Stimulated activated memory B cell treated with anti-CD40 and anti-IgM and Interleukin-4, amounts not matched to agents 10 μg/mL and 1 μg/mL and 100 μg/mL, for 72 hours (primary cell): ENCODE data around the gene SCN8A.
"Not testable (repeated sequence)": the region's sequence is repeated elsewhere in the genome, so short reads cannot be mapped to it uniquely, and the experiment has no call there.

Experiments used
- ATAC-seq: fragments of 150-1000 bp; cut with Tn5 transposase; 2 replicates; pipeline ENCODE4 v1.10.0; 2021
- H3K27ac Mint-ChIP-seq: one replicate; pipeline ENCODE4 v1.8.0; 2022; ENCODE audit warnings: mild to moderate bottlenecking, mixed read lengths
- H3K27me3 Mint-ChIP-seq: one replicate; pipeline ENCODE4 v1.8.0; 2022; ENCODE audit warnings: mixed read lengths
- H3K36me3 Mint-ChIP-seq: one replicate; pipeline ENCODE4 v1.8.0; 2022; ENCODE audit warnings: mixed read lengths
- H3K4me1 Mint-ChIP-seq: one replicate; pipeline ENCODE4 v1.8.0; 2022; ENCODE audit warnings: mixed read lengths
- H3K4me3 Mint-ChIP-seq: one replicate; pipeline ENCODE4 v1.8.0; 2022; ENCODE audit warnings: mild to moderate bottlenecking, moderate library complexity, mixed read lengths
- H3K9me3 Mint-ChIP-seq: one replicate; pipeline ENCODE4 v1.8.0; 2022; ENCODE audit warnings: mixed read lengths

SCN8A gene

DNA sequence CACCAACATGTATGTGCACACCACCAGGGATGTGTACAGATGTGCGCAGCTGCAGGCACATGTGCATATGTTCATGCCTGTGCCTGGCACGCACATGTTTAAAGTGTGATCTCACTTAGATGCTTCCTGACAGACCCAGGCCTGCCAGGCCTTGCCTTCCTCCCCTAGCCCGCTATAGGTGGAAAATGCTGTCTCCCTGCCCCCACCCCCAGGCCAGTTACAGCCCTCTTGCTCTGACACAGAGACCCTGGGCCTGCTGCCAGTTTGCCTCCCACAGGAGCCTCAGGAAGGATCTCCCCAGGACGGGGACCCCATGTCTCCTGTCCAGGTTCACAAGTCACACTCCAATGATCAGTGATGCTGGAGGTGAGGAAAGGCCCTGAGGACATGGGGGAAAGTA is 235.8 kb downstream of the SCN8A start:
- peaks cover 50% of the 10 kb centered on the region for H3K27me3 Mint-ChIP-seq
- no peaks in the 10 kb centered on the region for H3K9me3 Mint-ChIP-seq
- no peaks in the 10 kb centered on the region for H3K36me3 Mint-ChIP-seq
- no peak overlapping the region for H3K27ac Mint-ChIP-seq
- H3K4me1 Mint-ChIP-seq = peaks cover 11% of the 10 kb centered on the region
- ATAC-seq = no peak
- no peak overlapping the region for H3K4me3 Mint-ChIP-seq

DNA sequence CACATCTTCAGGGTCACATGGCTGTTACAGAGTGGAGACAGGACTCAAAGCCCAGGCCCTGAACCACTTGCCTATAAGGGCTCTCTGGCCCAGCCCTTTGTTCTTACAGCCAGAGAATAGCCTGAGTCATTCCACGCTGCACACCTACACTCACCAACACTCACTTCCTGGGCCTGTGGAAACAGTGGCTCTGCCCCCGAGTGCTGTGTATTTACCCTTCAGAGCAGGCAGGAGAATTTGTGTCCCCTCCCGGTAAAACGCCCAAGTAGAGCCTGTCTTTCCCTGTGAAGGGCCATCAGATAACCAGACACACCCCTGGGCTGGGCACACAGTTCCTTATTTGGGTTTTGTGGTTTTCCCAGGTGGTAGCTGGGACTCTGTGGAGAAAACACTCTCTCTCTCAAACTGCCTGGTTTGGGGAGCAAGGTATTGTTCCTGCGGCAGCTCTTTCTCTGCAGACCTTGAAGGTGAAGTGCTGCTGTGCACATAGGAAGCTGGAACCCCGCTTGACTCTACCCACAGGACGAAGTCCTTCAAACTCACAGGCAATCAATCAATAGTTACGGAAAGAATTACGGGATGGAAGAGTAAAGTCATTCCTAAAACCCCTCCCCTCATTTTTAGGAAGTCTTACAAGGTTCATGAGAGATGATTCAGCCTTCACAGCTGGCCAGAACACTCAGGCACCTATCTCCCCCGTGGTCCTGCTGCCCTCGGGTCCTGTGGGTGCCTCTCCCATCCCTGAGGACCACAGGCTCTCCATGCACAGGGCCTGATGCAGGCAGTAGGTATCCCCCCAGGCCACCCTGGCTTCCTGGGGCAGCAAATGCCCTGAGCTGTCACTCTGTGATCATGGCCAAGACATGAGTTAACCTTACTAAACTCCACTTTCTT is 237.1 kb downstream of the SCN8A start:
- no peak overlapping the region for H3K27ac Mint-ChIP-seq
- H3K4me3 Mint-ChIP-seq = no peak overlapping the region
- ATAC-seq = peak; percentile 75
- H3K9me3 Mint-ChIP-seq = no peaks in the 10 kb centered on the region
- no peaks in the 10 kb centered on the region for H3K36me3 Mint-ChIP-seq
- H3K4me1 Mint-ChIP-seq = peaks cover 21% of the 10 kb centered on the region
- peaks cover 63% of the 10 kb centered on the region for H3K27me3 Mint-ChIP-seq

DNA sequence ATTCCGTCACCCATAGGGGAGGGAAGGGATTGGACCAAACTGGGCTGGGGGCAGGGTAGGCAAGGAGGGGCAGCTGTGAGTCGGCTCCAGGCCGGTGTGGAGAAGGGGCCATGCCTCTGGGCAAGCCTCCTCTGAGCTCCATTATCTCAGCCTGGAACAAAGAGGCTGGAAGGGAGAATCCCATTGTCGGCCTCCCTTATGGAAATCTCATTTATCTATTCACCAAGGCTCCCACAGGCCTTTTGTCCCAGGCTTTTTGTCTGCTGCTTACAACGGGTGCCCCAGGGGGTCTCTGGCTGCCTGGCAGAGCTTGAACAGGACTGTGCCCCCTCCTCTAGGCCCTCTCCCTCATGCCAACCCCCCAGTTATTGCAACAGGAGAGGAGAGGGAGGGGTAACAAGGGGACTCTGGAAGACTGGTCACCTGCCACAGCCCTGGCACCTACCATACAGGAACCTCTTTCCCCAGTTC is 238.0 kb downstream of the SCN8A start:
- Mint-ChIP-seq H3K4me3 (no peak overlapping the region), H3K27me3 (peaks cover 72% of the 10 kb centered on the region), H3K27ac (no peak overlapping the region), H3K9me3 (no peaks in the 10 kb centered on the region), H3K4me1 (peaks cover 23% of the 10 kb centered on the region), H3K36me3 (no peaks in the 10 kb centered on the region)
- ATAC-seq = no peak

DNA sequence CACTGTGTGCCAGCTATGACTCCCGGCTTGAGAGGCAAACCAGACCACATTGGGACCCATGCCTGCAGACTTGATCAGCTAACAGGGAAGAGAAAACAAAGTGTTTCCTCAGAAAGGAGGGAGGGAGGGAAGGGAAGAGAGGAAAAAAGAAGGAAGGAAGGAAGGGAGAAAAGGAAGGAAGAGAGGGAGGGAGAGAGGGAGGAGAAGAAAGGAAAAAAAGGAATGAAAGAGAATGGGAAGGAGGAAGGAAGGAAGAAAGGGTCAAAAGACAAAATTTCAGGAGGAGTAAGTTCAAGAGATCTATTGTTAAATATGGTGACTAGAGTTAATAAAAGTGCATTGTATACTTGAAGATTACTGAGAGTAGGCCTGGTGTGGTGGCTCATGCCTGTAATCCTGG is 238.6 kb downstream of the SCN8A start:
- H3K4me3 Mint-ChIP-seq = no peak overlapping the region
- H3K4me1 Mint-ChIP-seq = peaks cover 23% of the 10 kb centered on the region
- no peak for ATAC-seq
- H3K27ac Mint-ChIP-seq = no peak overlapping the region
- H3K27me3 Mint-ChIP-seq = peaks cover 77% of the 10 kb centered on the region
- H3K36me3 Mint-ChIP-seq = no peaks in the 10 kb centered on the region
- H3K9me3 Mint-ChIP-seq = no peaks in the 10 kb centered on the region

DNA sequence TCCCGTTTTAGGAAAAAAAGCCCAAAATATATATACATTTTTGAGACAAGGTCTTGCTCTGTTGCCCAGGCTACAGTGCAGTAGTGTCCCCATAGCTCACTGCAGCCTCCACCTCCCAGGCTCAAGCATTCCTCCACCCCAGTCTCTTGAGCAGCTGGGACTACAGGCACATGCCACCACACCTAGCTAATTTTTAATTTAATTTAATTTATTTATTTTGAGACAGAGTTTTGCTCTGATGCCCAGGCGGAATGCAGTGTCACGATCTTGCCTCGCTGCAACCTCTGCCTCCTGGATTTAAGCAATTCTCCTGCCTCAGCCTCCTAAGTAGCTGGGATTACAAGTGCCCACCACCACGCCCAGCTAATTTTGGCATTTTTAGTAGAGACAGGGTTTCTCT is 240.8 kb downstream of the SCN8A start:
- H3K27ac Mint-ChIP-seq, H3K36me3 Mint-ChIP-seq, ATAC-seq, H3K4me3 Mint-ChIP-seq, H3K9me3 Mint-ChIP-seq: not testable (repeated sequence)
- Mint-ChIP-seq H3K4me1 (peaks cover 23% of the 10 kb centered on the region), H3K27me3 (peaks cover 61% of the 10 kb centered on the region)

DNA sequence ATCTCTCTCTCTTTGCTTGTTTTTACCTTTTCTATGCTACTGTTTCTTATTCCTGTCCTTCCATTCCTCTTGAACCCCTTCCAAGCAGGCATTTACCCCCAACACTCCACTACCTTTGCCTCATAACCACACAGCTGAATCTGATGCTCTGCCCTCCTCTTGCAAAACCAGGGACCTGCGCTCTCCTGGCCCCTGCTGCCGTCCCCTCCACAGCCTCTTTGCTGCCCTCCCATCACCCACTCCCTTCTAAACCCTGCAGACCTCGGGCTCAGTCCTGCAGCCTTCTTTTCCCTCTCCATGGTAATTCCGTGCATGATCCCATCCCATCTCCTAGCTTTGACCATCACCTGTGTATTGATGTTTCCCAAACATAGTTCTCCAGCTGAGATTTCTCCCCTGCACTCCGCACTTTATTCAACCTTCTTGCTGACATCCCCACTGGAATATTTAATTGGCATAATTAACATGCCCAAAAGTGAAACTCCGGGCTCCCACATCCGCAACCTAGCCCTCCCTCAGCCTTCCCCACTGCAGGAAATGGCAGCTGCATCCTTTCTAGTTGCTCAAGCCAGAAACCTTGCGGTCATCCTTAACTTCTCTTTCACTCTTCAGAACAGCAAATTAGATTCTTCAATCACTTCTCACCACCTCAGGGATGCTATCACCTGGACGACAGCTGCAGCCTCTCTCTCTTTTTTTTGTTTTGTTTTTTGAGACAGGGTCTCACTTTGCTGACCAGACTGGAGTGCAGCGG is 241.5 kb downstream of the SCN8A start:
- peaks cover 68% of the 10 kb centered on the region for H3K27me3 Mint-ChIP-seq
- H3K9me3 Mint-ChIP-seq = no peaks in the 10 kb centered on the region
- no peak for ATAC-seq
- peaks cover 23% of the 10 kb centered on the region for H3K4me1 Mint-ChIP-seq
- H3K4me3 Mint-ChIP-seq = no peak overlapping the region
- H3K36me3 Mint-ChIP-seq = no peaks in the 10 kb centered on the region
- no peak overlapping the region for H3K27ac Mint-ChIP-seq

DNA sequence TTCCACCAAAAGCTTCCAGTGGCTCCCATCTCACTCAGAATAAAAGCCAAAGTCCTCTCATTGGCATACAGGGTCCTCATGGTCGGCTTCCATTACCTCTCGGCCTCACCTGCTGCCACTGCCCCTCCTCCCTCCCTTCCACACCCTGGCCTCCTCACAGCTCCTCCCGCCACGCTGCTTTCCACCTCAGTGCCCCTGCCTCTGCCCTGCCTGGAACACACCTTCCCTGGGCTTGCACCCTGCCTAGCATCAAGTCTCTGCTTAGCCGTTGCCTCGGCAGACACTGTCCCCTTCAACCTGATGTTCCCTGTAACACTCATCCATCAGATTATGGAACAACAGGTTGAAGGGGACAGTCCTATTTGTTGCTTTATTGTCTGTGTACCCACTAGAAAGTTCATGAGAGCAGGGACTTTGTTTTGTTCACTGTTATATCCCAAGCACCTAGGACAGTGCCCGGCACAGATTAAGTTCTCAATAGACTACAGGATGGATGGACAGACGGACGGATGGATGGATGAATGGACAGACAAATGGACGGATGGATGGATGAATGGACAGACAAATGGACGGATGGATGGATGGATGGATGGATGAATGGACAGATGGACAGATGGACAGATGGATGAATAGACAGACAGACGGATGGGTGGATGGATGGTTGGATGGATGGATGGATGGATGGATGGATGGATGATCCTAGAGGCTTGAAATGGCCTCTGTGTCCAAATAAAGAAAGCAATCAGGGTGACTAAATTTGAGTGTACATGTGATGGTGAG is 242.6 kb downstream of the SCN8A start:
- Mint-ChIP-seq H3K4me3 (no peak overlapping the region), H3K9me3 (no peaks in the 10 kb centered on the region), H3K36me3 (no peaks in the 10 kb centered on the region), H3K27me3 (peaks cover 66% of the 10 kb centered on the region), H3K4me1 (peaks cover 13% of the 10 kb centered on the region), H3K27ac (no peak overlapping the region)
- no peak for ATAC-seq

DNA sequence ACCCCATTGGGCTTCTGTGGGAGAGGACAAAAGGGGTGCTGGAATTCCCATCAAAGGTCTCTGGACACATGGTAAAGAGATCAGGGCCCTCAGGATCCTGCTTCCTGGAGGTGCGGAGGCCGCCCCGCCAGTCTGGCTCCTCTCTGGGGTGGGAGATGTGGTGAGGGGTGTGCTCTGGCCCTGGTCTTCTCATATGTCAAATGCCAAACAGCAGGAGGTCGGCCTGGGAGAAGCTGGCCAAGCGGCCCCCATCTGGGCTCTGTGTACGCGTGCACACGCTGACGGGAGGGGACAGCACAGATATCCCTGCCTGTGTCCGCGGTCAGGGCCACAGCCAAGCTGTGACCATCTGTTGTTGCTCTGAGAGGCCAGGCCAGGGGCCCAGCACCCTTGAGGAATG is 243.4 kb downstream of the SCN8A start:
- no peaks in the 10 kb centered on the region for H3K36me3 Mint-ChIP-seq
- H3K9me3 Mint-ChIP-seq = no peaks in the 10 kb centered on the region
- H3K27me3 Mint-ChIP-seq = peaks cover 66% of the 10 kb centered on the region
- no peak for ATAC-seq
- H3K27ac Mint-ChIP-seq = no peak overlapping the region
- H3K4me1 Mint-ChIP-seq = peaks cover 11% of the 10 kb centered on the region
- no peak overlapping the region for H3K4me3 Mint-ChIP-seq

DNA sequence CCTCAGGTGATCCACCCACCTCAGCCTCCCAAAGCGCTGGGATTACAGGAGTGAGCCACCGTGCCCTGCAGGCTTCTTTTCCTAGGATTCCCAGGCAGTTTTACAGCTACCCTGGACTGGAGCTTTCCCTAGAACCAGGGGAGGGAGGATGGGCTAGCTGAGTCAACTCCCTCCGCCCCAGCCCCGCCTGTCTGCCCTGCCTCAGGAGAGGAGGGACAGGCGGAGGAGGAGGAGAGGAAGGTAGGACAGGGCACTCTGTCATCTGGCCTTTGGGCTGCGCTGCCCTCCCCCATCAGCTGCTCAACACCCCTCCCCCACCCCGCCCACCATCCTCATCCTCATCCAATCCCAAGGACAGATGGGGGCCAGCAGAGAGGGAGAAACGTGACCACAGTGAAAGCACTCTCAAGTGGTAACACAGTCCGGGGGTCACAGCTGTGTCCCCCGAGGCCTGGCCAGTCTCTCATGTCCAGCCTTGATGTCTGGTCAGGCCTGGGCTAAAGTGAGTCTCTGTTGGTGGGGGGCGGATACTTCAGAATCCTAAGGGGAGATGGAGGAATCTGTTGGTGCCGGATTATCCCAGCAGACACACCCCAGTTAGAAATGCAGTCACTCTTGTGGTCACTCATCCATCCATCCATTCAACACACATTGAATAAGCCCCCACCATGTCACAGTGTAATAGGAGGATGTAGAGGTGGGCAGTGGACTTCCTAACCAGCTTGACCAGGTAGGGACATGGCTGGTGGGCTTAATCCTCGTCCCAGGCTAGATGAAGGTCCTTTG is 245.2 kb downstream of the SCN8A start:
- ATAC-seq = no peak
- H3K27me3 Mint-ChIP-seq = peaks cover 69% of the 10 kb centered on the region
- H3K27ac Mint-ChIP-seq = no peak overlapping the region
- H3K9me3 Mint-ChIP-seq = no peaks in the 10 kb centered on the region
- peaks cover 11% of the 10 kb centered on the region for H3K4me1 Mint-ChIP-seq
- H3K36me3 Mint-ChIP-seq = no peaks in the 10 kb centered on the region
- no peak overlapping the region for H3K4me3 Mint-ChIP-seq

DNA sequence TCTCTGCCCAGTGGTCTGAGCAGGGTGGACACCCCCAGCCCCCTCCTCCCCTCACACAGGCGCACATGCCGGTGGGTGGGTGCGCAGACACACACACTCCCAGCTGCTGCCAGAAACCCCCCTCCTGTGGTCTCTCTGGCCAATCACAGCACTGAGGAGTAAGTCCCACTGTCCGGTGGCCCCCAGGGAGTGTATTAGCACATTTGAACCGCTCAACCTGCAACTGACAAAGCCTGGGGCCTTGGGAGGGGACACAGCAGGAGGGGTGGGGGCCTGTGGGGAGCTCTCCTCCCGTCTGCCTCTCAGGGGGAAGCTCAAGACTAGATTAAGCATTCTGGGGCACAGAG is 245.8 kb downstream of the SCN8A start:
- H3K27ac Mint-ChIP-seq = no peak overlapping the region
- no peaks in the 10 kb centered on the region for H3K9me3 Mint-ChIP-seq
- H3K36me3 Mint-ChIP-seq = no peaks in the 10 kb centered on the region
- no peak overlapping the region for H3K4me3 Mint-ChIP-seq
- ATAC-seq = no peak
- peaks cover 11% of the 10 kb centered on the region for H3K4me1 Mint-ChIP-seq
- peaks cover 71% of the 10 kb centered on the region for H3K27me3 Mint-ChIP-seq

DNA sequence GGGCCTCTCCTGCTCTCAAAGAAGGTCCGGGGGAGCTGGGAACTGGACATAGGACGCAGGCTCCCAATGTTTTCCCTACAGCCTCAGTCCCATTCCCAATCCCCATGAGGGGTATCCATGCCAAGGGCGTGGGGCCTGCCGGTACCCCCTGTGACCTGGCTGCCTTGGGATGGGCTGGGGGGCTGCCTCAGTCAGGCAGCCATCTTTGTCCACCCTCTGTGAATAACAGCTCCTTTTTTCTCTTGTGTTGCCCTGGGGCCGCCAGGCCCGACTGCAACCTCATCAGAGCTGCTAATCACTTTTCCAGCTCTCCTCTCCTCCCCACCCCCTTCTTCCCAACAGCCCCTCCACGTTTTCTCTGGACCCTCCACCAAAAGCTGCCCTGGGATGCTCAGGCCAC is 246.3 kb downstream of the SCN8A start:
- Mint-ChIP-seq H3K27me3 (peaks cover 71% of the 10 kb centered on the region), H3K36me3 (no peaks in the 10 kb centered on the region), H3K4me3 (no peak overlapping the region), H3K9me3 (no peaks in the 10 kb centered on the region), H3K27ac (no peak overlapping the region), H3K4me1 (peaks cover 10% of the 10 kb centered on the region)
- ATAC-seq = no peak

DNA sequence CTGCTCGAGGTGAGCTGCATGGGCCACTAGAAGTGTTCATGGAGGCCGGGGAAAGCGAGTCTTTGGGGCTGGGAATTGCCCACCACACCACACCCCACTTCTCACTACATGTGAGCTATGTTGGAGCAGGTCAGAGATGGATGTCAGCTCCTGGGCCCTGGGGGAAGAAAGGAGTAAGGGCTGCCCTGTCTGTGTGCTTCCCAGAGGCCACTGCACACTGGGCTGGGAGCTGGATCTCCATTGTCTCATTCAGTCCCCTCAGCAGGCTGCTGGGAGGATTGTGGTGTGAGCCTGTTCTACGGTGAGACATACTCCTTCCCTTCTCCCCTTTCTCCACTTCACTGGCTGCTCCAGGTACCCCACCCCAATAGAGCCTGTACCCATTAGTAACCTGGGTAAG is 247.0 kb downstream of the SCN8A start:
- Mint-ChIP-seq H3K4me1 (peaks cover 3% of the 10 kb centered on the region), H3K36me3 (no peaks in the 10 kb centered on the region), H3K9me3 (no peaks in the 10 kb centered on the region), H3K4me3 (no peak overlapping the region), H3K27me3 (peaks cover 71% of the 10 kb centered on the region), H3K27ac (no peak overlapping the region)
- ATAC-seq = no peak

DNA sequence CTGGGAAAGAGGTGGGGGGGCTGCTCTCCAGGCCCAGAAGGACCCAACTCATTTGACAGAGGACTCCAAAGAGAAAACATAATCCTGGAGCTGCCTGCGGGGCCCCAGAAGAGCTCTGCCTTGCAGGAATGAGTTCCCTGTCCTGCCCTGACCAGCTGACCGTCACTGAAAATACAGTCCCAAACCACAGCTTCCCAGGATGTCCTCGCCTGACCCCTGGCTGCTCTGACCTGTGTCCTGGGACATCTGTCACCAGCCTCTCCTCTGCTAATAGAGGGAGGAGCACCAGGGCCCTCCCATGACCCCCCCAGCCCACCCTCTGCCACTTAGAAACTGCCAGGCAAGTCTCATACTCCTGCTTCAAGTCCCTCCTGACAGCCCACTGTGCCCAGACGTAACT is 247.7 kb downstream of the SCN8A start:
- no peaks in the 10 kb centered on the region for H3K4me1 Mint-ChIP-seq
- ATAC-seq = no peak
- H3K4me3 Mint-ChIP-seq = no peak overlapping the region
- no peaks in the 10 kb centered on the region for H3K36me3 Mint-ChIP-seq
- H3K27me3 Mint-ChIP-seq = peaks cover 71% of the 10 kb centered on the region
- no peak overlapping the region for H3K27ac Mint-ChIP-seq
- H3K9me3 Mint-ChIP-seq = no peaks in the 10 kb centered on the region

DNA sequence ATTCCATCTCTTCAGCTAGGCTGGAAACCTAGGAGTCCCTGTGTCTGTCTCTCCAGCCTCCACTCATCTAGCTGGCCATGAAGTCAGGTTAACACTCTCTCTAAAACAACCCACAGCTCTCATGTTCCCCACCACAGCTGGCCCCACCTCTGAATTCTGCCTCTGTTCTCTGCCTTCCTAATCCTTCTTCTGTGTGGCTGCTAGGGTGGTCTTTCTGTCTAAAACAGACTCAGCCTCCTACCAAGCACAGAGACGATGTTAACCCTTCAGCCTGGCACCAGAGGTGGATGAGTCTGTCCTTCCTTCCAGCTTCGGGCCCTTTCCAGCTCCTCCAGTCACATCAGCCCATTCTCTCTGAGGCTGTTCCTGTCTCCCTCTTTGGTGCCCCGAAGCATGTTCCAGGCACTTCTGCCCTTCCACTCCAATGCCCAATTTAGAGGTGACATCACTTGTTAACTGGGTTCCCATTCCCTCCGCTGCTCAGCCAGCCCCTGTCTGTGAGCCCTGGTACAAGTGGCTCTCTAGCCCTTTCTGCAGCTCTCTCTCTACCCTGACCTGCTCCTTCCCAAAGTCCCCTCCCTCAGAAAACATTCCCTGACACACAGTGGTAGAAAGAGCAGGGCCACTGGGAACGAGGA is 248.4 kb downstream of the SCN8A start:
- Mint-ChIP-seq H3K4me3 (no peak overlapping the region), H3K36me3 (no peaks in the 10 kb centered on the region), H3K4me1 (no peaks in the 10 kb centered on the region), H3K9me3 (no peaks in the 10 kb centered on the region), H3K27ac (no peak overlapping the region), H3K27me3 (peaks cover 71% of the 10 kb centered on the region)
- ATAC-seq = no peak
